Measurements from ENCODE around the gene PDZD7.

DNA sequence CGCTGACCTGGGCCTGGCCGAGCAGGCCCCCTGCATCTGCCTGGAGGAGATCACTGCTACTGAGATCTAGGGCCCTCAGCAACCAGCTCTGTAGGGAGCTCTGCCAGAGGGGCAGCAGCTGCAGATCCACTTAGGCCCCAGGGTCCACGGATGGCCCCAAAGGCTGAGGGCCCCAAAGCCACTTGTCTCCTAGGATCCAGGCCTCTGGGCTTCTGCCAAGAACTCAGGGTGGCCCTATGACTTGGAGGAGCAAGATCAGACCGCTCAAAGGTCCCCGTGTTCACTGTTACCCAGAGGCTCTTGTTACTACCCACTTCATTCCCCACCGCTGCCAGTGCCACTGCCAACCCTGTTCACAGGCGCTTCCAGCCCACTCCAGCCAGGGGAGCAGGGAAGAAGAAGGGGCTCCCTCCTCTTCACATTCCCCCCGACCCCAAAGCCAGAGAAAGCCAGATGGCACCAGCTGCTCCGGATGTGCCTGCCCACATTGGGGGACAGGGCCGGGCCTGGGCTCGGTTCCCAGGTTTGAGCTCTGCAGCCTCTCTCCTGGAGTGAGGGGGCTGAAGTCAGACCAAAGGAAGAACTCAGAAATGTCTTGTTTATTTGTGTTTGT lies 23.7 kb downstream of the PDZD7 start:
- TF ChIP-seq CTCF (IDR thresholded peaks at IDR 0.05; ENCODE audit: borderline replicate concordance, extremely low read depth, low read length, poor library complexity, severe bottlenecking), result no peak
- TF ChIP-seq EZH2 (IDR thresholded peaks at IDR 0.05; ENCODE audit: borderline replicate concordance, low read depth, low read length, severe bottlenecking), result no peak
